GM23338 (cell line): ENCODE measurements around the gene MYO1D. TPM values are rescaled to one million over a fixed set of nuclear protein-coding genes. Genes with fewer than 3 reads are reported as not detected.

Experiments
- ATAC-seq: fragments of 200-7000 bp; cut with Tn5 transposase; 3 replicates; pipeline ENCODE4 v1.9.1; 2020
- DNase-seq: peaks from one replicate; pipeline ENCODE4 v3.0.0-alpha.2; 2015; ENCODE audit warnings: low spot score
- H2AFZ ChIP-seq: fragments of 200-600 bp; sonication (generic); 2 replicates; pipeline ENCODE4 v1.8.0; 2016; ENCODE audit warnings: antibody characterized with exemption, mild to moderate bottlenecking, moderate library complexity
- H3F3A ChIP-seq: fragments of 200-600 bp; sonication (generic); replicated peaks from 2 replicates; pipeline ENCODE4 v1.8.0; 2017; ENCODE audit warnings: antibody characterized with exemption, mixed run types, low read depth
- H3K27ac ChIP-seq: fragments of 200-600 bp; sonication (generic); 2 replicates; pipeline ENCODE4 v1.6.1; 2016; ENCODE audit warnings: low read depth
- H3K27me3 ChIP-seq: fragments of 200-600 bp; sonication (generic); 2 replicates; pipeline ENCODE4 v1.8.0; 2016; ENCODE audit warnings: mild to moderate bottlenecking, mixed run types, moderate library complexity; ENCODE audit not compliant: insufficient read depth
- H3K36me3 ChIP-seq: fragments of 200-600 bp; sonication (generic); 2 replicates; pipeline ENCODE4 v1.8.0; 2016; ENCODE audit warnings: mild to moderate bottlenecking; ENCODE audit not compliant: insufficient read depth
- H3K4me1 ChIP-seq: fragments of 200-600 bp; sonication (generic); 2 replicates; pipeline ENCODE4 v1.8.0; 2016; ENCODE audit warnings: mild to moderate bottlenecking, moderate library complexity; ENCODE audit not compliant: insufficient read depth
- H3K4me2 ChIP-seq: fragments of 200-600 bp; sonication (generic); 2 replicates; pipeline ENCODE4 v1.7.1; 2017; ENCODE audit warnings: mixed run types
- H3K4me3 ChIP-seq: fragments of 200-600 bp; sonication (generic); 2 replicates; pipeline ENCODE4 v1.6.1; 2016; ENCODE audit warnings: mixed run types
- H3K79me2 ChIP-seq: fragments of 200-600 bp; sonication (generic); replicated peaks from 2 replicates; pipeline ENCODE4 v1.8.0; 2017; ENCODE audit warnings: mild to moderate bottlenecking; ENCODE audit not compliant: insufficient read depth
- H3K9me2 ChIP-seq: fragments of 200-600 bp; sonication (generic); 2 replicates; pipeline ENCODE4 v1.8.0; 2017; ENCODE audit not compliant: insufficient read depth
- H4K20me1 ChIP-seq: fragments of 200-600 bp; sonication (generic); replicated peaks from 2 replicates; pipeline ENCODE4 v1.8.0; 2017; ENCODE audit warnings: mild to moderate bottlenecking; ENCODE audit not compliant: insufficient read depth
- H3K27ac Mint-ChIP-seq: 2 replicates; pipeline ENCODE4 v1.8.0; 2020; ENCODE audit warnings: inconsistent platforms, mild to moderate bottlenecking, moderate library complexity, mixed read lengths
- H3K27me3 Mint-ChIP-seq: 3 replicates; pipeline ENCODE4 v1.8.0; 2022; ENCODE audit warnings: low read depth, mild to moderate bottlenecking, moderate library complexity, mixed read lengths, inconsistent platforms; ENCODE audit not compliant: insufficient read depth, poor library complexity
- H3K36me3 Mint-ChIP-seq: 3 replicates; pipeline ENCODE4 v1.8.0; 2021; ENCODE audit warnings: low read depth, mild to moderate bottlenecking, inconsistent platforms, moderate library complexity, mixed read lengths
- H3K4me1 Mint-ChIP-seq: 3 replicates; pipeline ENCODE4 v1.8.0; 2020; ENCODE audit warnings: mild to moderate bottlenecking, inconsistent platforms, mixed read lengths
- H3K4me3 Mint-ChIP-seq: 3 replicates; pipeline ENCODE4 v1.8.0; 2021; ENCODE audit warnings: moderate library complexity, mild to moderate bottlenecking, inconsistent platforms, mixed read lengths
- H3K9me3 Mint-ChIP-seq: 3 replicates; pipeline ENCODE4 v1.8.0; 2020; ENCODE audit warnings: moderate library complexity, mild to moderate bottlenecking, inconsistent platforms, mixed read lengths
- CREB1 ChIP-seq: fragments of 250-450 bp; sonication (Bioruptor Pico); IDR thresholded peaks from 2 replicates; pipeline ENCODE4 v1.5.0; 2020; ENCODE audit warnings: low read depth, mild to moderate bottlenecking, moderate library complexity
- EZH2 ChIP-seq: fragments of 200-600 bp; sonication (generic); IDR thresholded peaks from one replicate; pipeline ENCODE4 v1.8.0; 2017; ENCODE audit warnings: antibody characterized with exemption, mild to moderate bottlenecking, low read depth; ENCODE audit not compliant: unreplicated experiment
- EZH2phosphoT487 ChIP-seq: fragments of 200-600 bp; sonication (generic); IDR thresholded peaks from one replicate; pipeline ENCODE4 v1.8.1; 2018; ENCODE audit warnings: antibody characterized with exemption; ENCODE audit not compliant: unreplicated experiment
- JUNB ChIP-seq: IDR thresholded peaks from one replicate; pipeline ENCODE4 v1.6.1; 2016; ENCODE audit warnings: antibody characterized with exemption; ENCODE audit not compliant: unreplicated experiment
- NANOG ChIP-seq: IDR thresholded peaks from 2 replicates; pipeline ENCODE4 v1.6.1; 2016; ENCODE audit warnings: antibody characterized with exemption, borderline replicate concordance
- POLR2AphosphoS5 ChIP-seq: IDR thresholded peaks from 2 replicates; pipeline ENCODE4 v1.6.1; 2016; ENCODE audit warnings: antibody characterized with exemption, low read depth
- STAT1 ChIP-seq: IDR thresholded peaks from one replicate; pipeline ENCODE4 v1.6.1; 2016; ENCODE audit warnings: antibody characterized with exemption; ENCODE audit not compliant: unreplicated experiment
- ZNF114 ChIP-seq: fragments of 250-450 bp; sonication (Bioruptor Pico); IDR thresholded peaks from 2 replicates; pipeline ENCODE4 v1.5.0; 2020; ENCODE audit warnings: mild to moderate bottlenecking, moderate library complexity
- polyA plus RNA-seq: library from polyadenylated mRNA; unstranded; fragments of >200 nt; fragmentation: Nextera tagmentation; extraction: Ambion mirVana; gene quantifications from 2 replicates; pipeline ENCODE4 v1.2.1, GENCODE V29; 2016
- total RNA-seq: library from RNA; depleted of rRNA; stranded (reverse); fragments of >200 nt; shearing (Covaris generic); gene quantifications from 2 replicates; pipeline ENCODE4 v1.2.3, GENCODE V29; 2014
- TF ChIP-seq, protein P1 (sequence below), 2 experiments: fragments of 200-600 bp in 1 of 2; sonication (generic) in 1 of 2; conservative IDR thresholded peaks; 2 replicates each; pipeline versions ENCODE4 v1.5.1 to v1.6.1; 2016 to 2017; ENCODE audit warnings: antibody characterized with exemption in 2 of 2, low read depth in 2 of 2, mild to moderate bottlenecking in 2 of 2, moderate library complexity in 1 of 2
- TF ChIP-seq, protein P2 (sequence below): IDR thresholded peaks from 2 replicates; pipeline ENCODE4 v1.6.1; 2016; ENCODE audit warnings: antibody characterized with exemption

MYO1D gene
- total and polyA plus RNA-seq, 2 experiments from 2014 or later, result 8.6 to 28.6 TPM

DNA sequence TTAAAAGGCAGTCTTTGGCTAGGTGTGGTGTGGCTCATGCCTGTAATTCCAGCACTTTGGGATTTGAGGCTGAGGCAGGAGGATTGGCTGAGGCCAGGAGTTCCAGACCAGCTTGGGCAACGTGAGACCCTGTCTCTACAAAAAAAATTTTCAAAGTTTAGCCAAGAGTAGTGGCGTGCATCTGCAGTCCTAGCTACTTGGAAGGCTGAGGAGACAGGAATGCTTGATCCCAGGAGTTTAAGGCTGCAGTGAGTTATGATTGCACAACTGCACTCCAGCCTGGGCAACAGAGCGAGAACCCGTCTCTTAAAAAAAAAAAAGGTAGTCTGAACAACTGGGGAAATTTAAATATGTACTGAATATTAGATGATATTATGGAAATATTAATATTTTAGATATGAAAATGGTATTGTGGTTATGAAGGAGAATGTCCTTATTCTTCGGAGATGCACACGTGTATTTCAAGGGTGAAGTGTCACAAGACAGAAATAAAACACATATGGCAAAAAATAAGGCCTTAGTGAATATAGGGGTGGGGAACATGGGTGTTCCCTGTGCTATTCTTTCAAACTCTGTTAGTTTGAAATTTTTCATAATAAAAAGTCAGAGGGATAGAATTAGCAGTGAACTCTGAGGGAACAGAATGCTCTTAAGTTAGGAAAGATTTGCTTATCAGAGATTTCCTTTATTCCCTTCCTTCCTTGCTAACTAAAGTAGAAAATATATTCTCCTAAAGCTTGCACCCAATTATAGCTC, 245.4 kb downstream of the MYO1D start (continued):
- TF ChIP-seq, protein P1, sequence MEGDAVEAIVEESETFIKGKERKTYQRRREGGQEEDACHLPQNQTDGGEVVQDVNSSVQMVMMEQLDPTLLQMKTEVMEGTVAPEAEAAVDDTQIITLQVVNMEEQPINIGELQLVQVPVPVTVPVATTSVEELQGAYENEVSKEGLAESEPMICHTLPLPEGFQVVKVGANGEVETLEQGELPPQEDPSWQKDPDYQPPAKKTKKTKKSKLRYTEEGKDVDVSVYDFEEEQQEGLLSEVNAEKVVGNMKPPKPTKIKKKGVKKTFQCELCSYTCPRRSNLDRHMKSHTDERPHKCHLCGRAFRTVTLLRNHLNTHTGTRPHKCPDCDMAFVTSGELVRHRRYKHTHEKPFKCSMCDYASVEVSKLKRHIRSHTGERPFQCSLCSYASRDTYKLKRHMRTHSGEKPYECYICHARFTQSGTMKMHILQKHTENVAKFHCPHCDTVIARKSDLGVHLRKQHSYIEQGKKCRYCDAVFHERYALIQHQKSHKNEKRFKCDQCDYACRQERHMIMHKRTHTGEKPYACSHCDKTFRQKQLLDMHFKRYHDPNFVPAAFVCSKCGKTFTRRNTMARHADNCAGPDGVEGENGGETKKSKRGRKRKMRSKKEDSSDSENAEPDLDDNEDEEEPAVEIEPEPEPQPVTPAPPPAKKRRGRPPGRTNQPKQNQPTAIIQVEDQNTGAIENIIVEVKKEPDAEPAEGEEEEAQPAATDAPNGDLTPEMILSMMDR (conservative IDR thresholded peaks at IDR 0.05; ENCODE audit: low read depth in 2 of 2), result no peak
- TF ChIP-seq EZH2 (no peak), STAT1 (no peak), JUNB (no peak), NANOG (no peak), ZNF114 (no peak), EZH2phosphoT487 (no peak), CREB1 (no peak), POLR2AphosphoS5 (no peak)
- TF ChIP-seq, protein P2, sequence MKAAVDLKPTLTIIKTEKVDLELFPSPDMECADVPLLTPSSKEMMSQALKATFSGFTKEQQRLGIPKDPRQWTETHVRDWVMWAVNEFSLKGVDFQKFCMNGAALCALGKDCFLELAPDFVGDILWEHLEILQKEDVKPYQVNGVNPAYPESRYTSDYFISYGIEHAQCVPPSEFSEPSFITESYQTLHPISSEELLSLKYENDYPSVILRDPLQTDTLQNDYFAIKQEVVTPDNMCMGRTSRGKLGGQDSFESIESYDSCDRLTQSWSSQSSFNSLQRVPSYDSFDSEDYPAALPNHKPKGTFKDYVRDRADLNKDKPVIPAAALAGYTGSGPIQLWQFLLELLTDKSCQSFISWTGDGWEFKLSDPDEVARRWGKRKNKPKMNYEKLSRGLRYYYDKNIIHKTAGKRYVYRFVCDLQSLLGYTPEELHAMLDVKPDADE, result no peak

DNA sequence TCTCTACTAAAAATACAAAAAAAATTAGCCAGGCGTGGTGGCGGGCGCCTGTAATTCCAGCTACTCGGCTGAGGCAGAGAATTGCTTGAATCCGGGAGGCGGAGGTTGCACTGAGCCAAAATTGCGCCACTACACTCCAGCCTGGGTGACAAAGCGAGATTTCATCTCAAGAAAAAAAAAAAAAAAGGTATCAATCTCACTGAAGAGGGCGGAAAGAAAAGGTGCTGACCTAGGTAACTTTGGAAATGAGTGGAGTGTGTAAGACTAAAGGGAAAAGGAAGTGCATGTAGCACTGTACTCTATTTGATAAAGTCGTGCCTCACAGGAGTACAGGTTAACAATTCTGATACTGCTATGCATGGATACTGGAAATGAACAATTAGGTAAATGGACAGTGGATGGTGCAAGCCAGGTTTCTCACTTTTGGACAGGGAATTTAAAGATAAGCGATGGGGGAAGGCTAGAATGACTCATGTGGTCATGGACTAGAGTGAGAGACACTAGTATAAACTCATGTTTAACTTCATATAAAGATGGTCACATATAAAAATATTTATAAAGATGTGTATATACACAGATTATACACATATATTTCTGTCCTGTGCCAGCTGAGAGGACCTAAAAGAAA, 247.2 kb downstream of the MYO1D start:
- Mint-ChIP-seq H3K36me3 (no peaks in the 10 kb centered on the region), H3K27ac (no peak overlapping the region), H3K4me3 (no peak overlapping the region), H3K9me3 (no peaks in the 10 kb centered on the region), H3K27me3 (no peaks in the 10 kb centered on the region), H3K4me1 (peaks cover 16% of the 10 kb centered on the region)
- Histone ChIP-seq H3K79me2 (no peaks in the 10 kb centered on the region), H3K27ac (no peak overlapping the region), H2AFZ (no peak overlapping the region), H3K4me3 (no peak overlapping the region), H3K4me2 (no peak overlapping the region), H4K20me1 (no peaks in the 10 kb centered on the region), H3K27me3 (no peaks in the 10 kb centered on the region), H3F3A (no peaks in the 10 kb centered on the region), H3K9me2 (no peaks in the 10 kb centered on the region), H3K36me3 (no peaks in the 10 kb centered on the region), H3K4me1 (no peaks in the 10 kb centered on the region; the same call in 1 of the 2 replicates)
- TF ChIP-seq CREB1, result no peak
- no peak for ATAC-seq
- DNase-seq, result no peak
